Measurements from ENCODE around the gene KRTAP4-1. TPM values are rescaled to one million over a fixed set of nuclear protein-coding genes. Genes with fewer than 3 reads are reported as not detected.

KRTAP4-1 gene
- total and polyA plus RNA-seq, 2 of the 13 experiments (the other 11 are each of a cell fraction or from before 2014, with no cell fraction given): not detected

- no peak overlapping the region for H3K9ac ChIP-seq (ENCODE audit: insufficient read depth, low read depth, low read length)
- no peak overlapping the region for H3K4me3 ChIP-seq (replicated peaks in 1 of 3; ENCODE audit: insufficient read depth in 1 of 3, low read depth in 2 of 3, low read length in 3 of 3)
- H3K27ac ChIP-seq (ENCODE audit: extremely low read length, insufficient read depth, low read length): no peak overlapping the region
- H4K20me1 ChIP-seq (ENCODE audit: insufficient read depth, low read length): no peaks in the 10 kb centered on the region
- no peak overlapping the region for H2AFZ ChIP-seq (ENCODE audit: low read length)
- ChIA-PET POLR2A (no interaction called here), CTCF (ENCODE audit: low intra/inter-chr PET ratio, low total read pairs) (no interaction called here)
- in situ Hi-C loops (cut with HindIII; ENCODE audit: extremely low pct_ligation_motif_present, low pct_unique_long_range_greater_than_20kb) (no loop called here), intact Hi-C loops (cut with micrococcal nuclease; ENCODE audit: unreplicated experiment) (no loop called here)
- H3K27me3 ChIP-seq (ENCODE audit: control insufficient read depth in 1 of 2, insufficient read depth in 2 of 2, low read length in 2 of 2): no peaks in the 10 kb centered on the region; a peak in 1 of 5 replicates
- no peaks in the 10 kb centered on the region for H3K79me2 ChIP-seq (ENCODE audit: insufficient read depth, low read length)
- no peak overlapping the region for H3K4me2 ChIP-seq (ENCODE audit: low read depth, low read length)
- FAIRE-seq: no peak
- no peaks in the 10 kb centered on the region for H3K9me3 ChIP-seq (ENCODE audit: low read length)
- BruUV-seq (replicated peaks): no TSS peak
- no peak for ATAC-seq
- 22% methylated on average over 4 of the region's 4 CpGs for WGBS (ENCODE audit: low lambda C conversion rate)
- no peak for TF ChIP-seq CENPX (CRISPR knock-in tag; IDR thresholded peaks at IDR 0.05)
- TF ChIP-seq CBX1 (IDR thresholded peaks at IDR 0.05; ENCODE audit: low read depth): no peak
- TF ChIP-seq ZNF564 (CRISPR knock-in tag; IDR thresholded peaks at IDR 0.05): no peak
- TF ChIP-seq SOX13 (IDR thresholded peaks at IDR 0.05): no peak
- no peak for TF ChIP-seq SOX13 (CRISPR knock-in tag; conservative IDR thresholded peaks at IDR 0.05 in 1 of 2, IDR thresholded peaks at IDR 0.05 in 1 of 2)
- TF ChIP-seq TEF (CRISPR knock-in tag; IDR thresholded peaks at IDR 0.05): no peak
- TF ChIP-seq CEBPB (IDR thresholded peaks at IDR 0.05; ENCODE audit: borderline replicate concordance, low read depth, low read length): peak; percentile 22; the same call in 1 of the 2 replicates
- no peaks in the 10 kb centered on the region for H3K36me3 ChIP-seq (replicated peaks in 1 of 2; ENCODE audit: control insufficient read depth in 1 of 2, insufficient read depth in 2 of 2, low read length in 2 of 2)
- no peaks in the 10 kb centered on the region for H3K4me1 ChIP-seq (ENCODE audit: insufficient read depth, low read length)
- no peak for DNase-seq (ENCODE audit: low spot score)
Observed at GRCh38 chr17:41150026-41150425, 34.7 kb downstream of the KRTAP4-1 start.

- FAIRE-seq (no peak), ATAC-seq (no peak), DNase-seq (ENCODE audit: low spot score) (no peak)
- no peaks in the 10 kb centered on the region for H3K9me3 ChIP-seq (ENCODE audit: low read length)
- WGBS (ENCODE audit: low lambda C conversion rate): 0% methylated on average over 1 of the region's 2 CpGs
- H3K27me3 ChIP-seq (ENCODE audit: control insufficient read depth in 1 of 2, insufficient read depth in 2 of 2, low read length in 2 of 2): no peaks in the 10 kb centered on the region; a peak in 1 of 5 replicates
- in situ Hi-C loops (cut with HindIII; ENCODE audit: extremely low pct_ligation_motif_present, low pct_unique_long_range_greater_than_20kb) (no loop called here), intact Hi-C loops (cut with micrococcal nuclease; ENCODE audit: unreplicated experiment) (no loop called here)
- no peaks in the 10 kb centered on the region for H3K4me1 ChIP-seq (ENCODE audit: insufficient read depth, low read length)
- no peaks in the 10 kb centered on the region for H3K79me2 ChIP-seq (ENCODE audit: insufficient read depth, low read length)
- BruUV-seq (replicated peaks): no TSS peak
- no peaks in the 10 kb centered on the region for H3K36me3 ChIP-seq (replicated peaks in 1 of 2; ENCODE audit: control insufficient read depth in 1 of 2, insufficient read depth in 2 of 2, low read length in 2 of 2)
- POLR2A ChIA-PET: no interaction called here
- no peak within 1 kb of the TSS for H2AFZ ChIP-seq (ENCODE audit: low read length)
- H3K4me2 ChIP-seq (ENCODE audit: low read depth, low read length): no peak within 1 kb of the TSS
- no peak within 1 kb of the TSS for H3K27ac ChIP-seq (ENCODE audit: extremely low read length, insufficient read depth, low read length)
- no peak within 1 kb of the TSS for H3K4me3 ChIP-seq (replicated peaks in 1 of 3; ENCODE audit: insufficient read depth in 1 of 3, low read depth in 2 of 3, low read length in 3 of 3)
- CTCF ChIA-PET (ENCODE audit: low intra/inter-chr PET ratio, low total read pairs): no interaction called here
- H4K20me1 ChIP-seq (ENCODE audit: insufficient read depth, low read length): no peaks in the 10 kb centered on the region
- H3K9ac ChIP-seq (ENCODE audit: insufficient read depth, low read depth, low read length): no peak within 1 kb of the TSS
- TF ChIP-seq ZNF275 (CRISPR knock-in tag; IDR thresholded peaks at IDR 0.05; ENCODE audit: borderline replicate concordance) (no peak), ZNF33A (CRISPR knock-in tag; IDR thresholded peaks at IDR 0.05; ENCODE audit: borderline replicate concordance) (no peak), RFXANK (CRISPR knock-in tag; IDR thresholded peaks at IDR 0.05) (no peak), ZNF335 (CRISPR knock-in tag; IDR thresholded peaks at IDR 0.05) (no peak), KDM5B (CRISPR knock-in tag; IDR thresholded peaks at IDR 0.05; ENCODE audit: borderline replicate concordance) (no peak), HOXA7 (CRISPR knock-in tag; IDR thresholded peaks at IDR 0.05) (no peak), ERF (CRISPR knock-in tag; IDR thresholded peaks at IDR 0.05) (no peak), MTERF4 (CRISPR knock-in tag; IDR thresholded peaks at IDR 0.05) (no peak), ZNF720 (CRISPR knock-in tag; IDR thresholded peaks at IDR 0.05) (no peak), JUNB (CRISPR knock-in tag; IDR thresholded peaks at IDR 0.05; ENCODE audit: borderline replicate concordance) (no peak), ZSCAN12 (CRISPR knock-in tag; IDR thresholded peaks at IDR 0.05) (no peak), ZKSCAN5 (CRISPR knock-in tag; IDR thresholded peaks at IDR 0.05) (no peak), TGIF2 (CRISPR knock-in tag; IDR thresholded peaks at IDR 0.05) (no peak)
Observed at GRCh38 chr17:41149652-41149985, 35.1 kb downstream of the KRTAP4-1 start, which contains the start of gene KRTAP4-5. Gene KRTAP4-5 (minus strand): TSS chr17:41149825. CDS start chr17:41149767, 58 bp downstream.

Data from HepG2 (cell line).